ENCODE results near the gene ZKSCAN4.

- TF ChIP-seq CTCF (IDR thresholded peaks at IDR 0.05; ENCODE audit: low read depth, low read length) (no peak), POLR2A (IDR thresholded peaks at IDR 0.05; ENCODE audit: extremely low read depth, insufficient read length) (peak; percentile 52), MAX (IDR thresholded peaks at IDR 0.05; ENCODE audit: low read depth, low read length) (no peak), MYC (IDR thresholded peaks at IDR 0.05; ENCODE audit: low read depth, low read length) (no peak)
Measured at GRCh38 chr6:28225056-28225834, 26.8 kb downstream of the ZKSCAN4 start, which contains the start of gene ZSCAN9.

All from NB4 (cell line).